Measurements from ENCODE around the gene ACBD6. TPM values are rescaled to one million over a fixed set of nuclear protein-coding genes. Genes with fewer than 3 reads are reported as not detected.

The ACBD6 gene
- total and polyA plus RNA-seq, 4 donors: 8.3 to 17.3 (median 14.0) TPM

- TF ChIP-seq, protein P1, sequence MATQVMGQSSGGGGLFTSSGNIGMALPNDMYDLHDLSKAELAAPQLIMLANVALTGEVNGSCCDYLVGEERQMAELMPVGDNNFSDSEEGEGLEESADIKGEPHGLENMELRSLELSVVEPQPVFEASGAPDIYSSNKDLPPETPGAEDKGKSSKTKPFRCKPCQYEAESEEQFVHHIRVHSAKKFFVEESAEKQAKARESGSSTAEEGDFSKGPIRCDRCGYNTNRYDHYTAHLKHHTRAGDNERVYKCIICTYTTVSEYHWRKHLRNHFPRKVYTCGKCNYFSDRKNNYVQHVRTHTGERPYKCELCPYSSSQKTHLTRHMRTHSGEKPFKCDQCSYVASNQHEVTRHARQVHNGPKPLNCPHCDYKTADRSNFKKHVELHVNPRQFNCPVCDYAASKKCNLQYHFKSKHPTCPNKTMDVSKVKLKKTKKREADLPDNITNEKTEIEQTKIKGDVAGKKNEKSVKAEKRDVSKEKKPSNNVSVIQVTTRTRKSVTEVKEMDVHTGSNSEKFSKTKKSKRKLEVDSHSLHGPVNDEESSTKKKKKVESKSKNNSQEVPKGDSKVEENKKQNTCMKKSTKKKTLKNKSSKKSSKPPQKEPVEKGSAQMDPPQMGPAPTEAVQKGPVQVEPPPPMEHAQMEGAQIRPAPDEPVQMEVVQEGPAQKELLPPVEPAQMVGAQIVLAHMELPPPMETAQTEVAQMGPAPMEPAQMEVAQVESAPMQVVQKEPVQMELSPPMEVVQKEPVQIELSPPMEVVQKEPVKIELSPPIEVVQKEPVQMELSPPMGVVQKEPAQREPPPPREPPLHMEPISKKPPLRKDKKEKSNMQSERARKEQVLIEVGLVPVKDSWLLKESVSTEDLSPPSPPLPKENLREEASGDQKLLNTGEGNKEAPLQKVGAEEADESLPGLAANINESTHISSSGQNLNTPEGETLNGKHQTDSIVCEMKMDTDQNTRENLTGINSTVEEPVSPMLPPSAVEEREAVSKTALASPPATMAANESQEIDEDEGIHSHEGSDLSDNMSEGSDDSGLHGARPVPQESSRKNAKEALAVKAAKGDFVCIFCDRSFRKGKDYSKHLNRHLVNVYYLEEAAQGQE (IDR thresholded peaks at IDR 0.05): no peak
- TF ChIP-seq RAD21 (IDR thresholded peaks at IDR 0.05): no peak
- no peak for TF ChIP-seq FOXA1 (IDR thresholded peaks at IDR 0.05)
Measured at GRCh38 chr1:180261030-180261429, 241.3 kb downstream of the ACBD6 start (continued).

DNA sequence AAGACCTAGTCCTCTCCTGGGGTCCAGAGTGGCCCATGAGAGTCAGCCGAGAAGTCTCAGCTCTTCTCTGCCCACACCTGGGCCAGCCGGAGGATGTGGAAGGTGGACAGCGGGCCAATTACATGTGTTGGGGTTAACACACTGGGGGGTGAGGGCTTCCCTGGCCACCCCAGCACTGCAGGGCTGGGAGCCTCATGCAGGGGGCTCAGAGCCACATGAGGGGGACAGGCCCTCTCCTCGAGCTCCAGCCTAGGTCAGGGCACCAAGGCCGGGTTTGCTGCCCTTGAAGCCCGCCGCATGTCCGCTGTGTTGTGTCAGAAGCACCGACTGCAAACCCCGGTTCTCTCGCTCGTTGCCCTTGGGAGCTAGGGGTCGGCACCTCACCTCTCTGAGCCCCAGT lies 241.8 kb downstream of the ACBD6 start:
- Histone ChIP-seq H3K4me1 (ENCODE audit: control insufficient read depth in 4 of 4, insufficient read depth in 4 of 4, low read length in 3 of 4) (no peaks in the 10 kb centered on the region), H3K4me3 (ENCODE audit: low read depth in 1 of 3, low read length in 3 of 3) (no peak overlapping the region), H3K36me3 (ENCODE audit: control insufficient read depth in 4 of 4, insufficient read depth in 3 of 4, low read depth in 1 of 4, low read length in 3 of 4) (no peaks in the 10 kb centered on the region), H3K27ac (ENCODE audit: low read depth in 1 of 2, low read length in 2 of 2) (no peak overlapping the region), H3K9ac (ENCODE audit: low read depth in 1 of 2, low read length in 2 of 2) (no peak overlapping the region), H3K27me3 (ENCODE audit: control insufficient read depth in 4 of 4, insufficient read depth in 4 of 4, low read length in 3 of 4) (peaks cover 0 to 2% (median 0%) of the 10 kb centered on the region in 4 donors), H3K9me3 (ENCODE audit: control insufficient read depth in 4 of 4, low read length in 3 of 4) (no peaks in the 10 kb centered on the region)
- TF ChIP-seq EGR1 (IDR thresholded peaks at IDR 0.05; ENCODE audit: low read depth in 2 of 2) (no peak), SP1 (IDR thresholded peaks at IDR 0.05) (no peak), FOXA2 (IDR thresholded peaks at IDR 0.05) (no peak), HNF4G (IDR thresholded peaks at IDR 0.05) (no peak), ZBTB33 (IDR thresholded peaks at IDR 0.05) (no peak), FOXA1 (IDR thresholded peaks at IDR 0.05) (no peak), NR2F2 (IDR thresholded peaks at IDR 0.05) (no peak), YY1 (IDR thresholded peaks at IDR 0.05) (no peak), HNF4A (conservative IDR thresholded peaks at IDR 0.05) (no peak), RAD21 (IDR thresholded peaks at IDR 0.05) (no peak), TAF1 (conservative IDR thresholded peaks at IDR 0.05) (no peak), MAX (IDR thresholded peaks at IDR 0.05) (no peak), JUND (IDR thresholded peaks at IDR 0.05) (no peak)
- TF ChIP-seq, protein P2, sequence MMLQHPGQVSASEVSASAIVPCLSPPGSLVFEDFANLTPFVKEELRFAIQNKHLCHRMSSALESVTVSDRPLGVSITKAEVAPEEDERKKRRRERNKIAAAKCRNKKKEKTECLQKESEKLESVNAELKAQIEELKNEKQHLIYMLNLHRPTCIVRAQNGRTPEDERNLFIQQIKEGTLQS (IDR thresholded peaks at IDR 0.05): no peak
- DNase-seq (ENCODE audit: low spot score): no peak
- WGBS: 92% methylated on average over 13 of the region's 13 CpGs

- Histone ChIP-seq H3K27ac (ENCODE audit: low read depth in 1 of 2, low read length in 2 of 2) (no peak overlapping the region), H3K9ac (ENCODE audit: low read depth in 1 of 2, low read length in 2 of 2) (no peak overlapping the region), H3K4me3 (ENCODE audit: low read depth in 1 of 3, low read length in 3 of 3) (no peak overlapping the region), H3K27me3 (ENCODE audit: control insufficient read depth in 4 of 4, insufficient read depth in 4 of 4, low read length in 3 of 4) (peaks cover 0 to 2% (median 0%) of the 10 kb centered on the region in 4 donors), H3K4me1 (ENCODE audit: control insufficient read depth in 4 of 4, insufficient read depth in 4 of 4, low read length in 3 of 4) (no peaks in the 10 kb centered on the region), H3K36me3 (ENCODE audit: control insufficient read depth in 4 of 4, insufficient read depth in 3 of 4, low read depth in 1 of 4, low read length in 3 of 4) (no peaks in the 10 kb centered on the region), H3K9me3 (ENCODE audit: control insufficient read depth in 4 of 4, low read length in 3 of 4) (no peaks in the 10 kb centered on the region)
- 85% methylated on average over 22 of the region's 22 CpGs for WGBS
- no peak for DNase-seq (ENCODE audit: low spot score)
- TF ChIP-seq, protein P2 (IDR thresholded peaks at IDR 0.05): no peak
- no peak for TF ChIP-seq SP1 (IDR thresholded peaks at IDR 0.05)
- TF ChIP-seq RAD21 (IDR thresholded peaks at IDR 0.05): no peak
- TF ChIP-seq JUND (IDR thresholded peaks at IDR 0.05): no peak
- TF ChIP-seq FOXA2 (IDR thresholded peaks at IDR 0.05): no peak
- no peak for TF ChIP-seq ZBTB33 (IDR thresholded peaks at IDR 0.05)
- no peak for TF ChIP-seq HNF4A (conservative IDR thresholded peaks at IDR 0.05)
- no peak for TF ChIP-seq HNF4G (IDR thresholded peaks at IDR 0.05)
- TF ChIP-seq, protein P1 (IDR thresholded peaks at IDR 0.05): no peak
- TF ChIP-seq YY1 (IDR thresholded peaks at IDR 0.05): no peak
- no peak for TF ChIP-seq NR2F2 (IDR thresholded peaks at IDR 0.05)
Measured at GRCh38 chr1:180259431-180260338, 242.7 kb downstream of the ACBD6 start.

Measured in liver (tissue), 9 donors.